ENCODE results near the gene CFAP20DC.
"Not testable (repeated sequence)": the region's sequence is repeated elsewhere in the genome, so short reads cannot be mapped to it uniquely, and the experiment has no call there.

CFAP20DC gene

DNA sequence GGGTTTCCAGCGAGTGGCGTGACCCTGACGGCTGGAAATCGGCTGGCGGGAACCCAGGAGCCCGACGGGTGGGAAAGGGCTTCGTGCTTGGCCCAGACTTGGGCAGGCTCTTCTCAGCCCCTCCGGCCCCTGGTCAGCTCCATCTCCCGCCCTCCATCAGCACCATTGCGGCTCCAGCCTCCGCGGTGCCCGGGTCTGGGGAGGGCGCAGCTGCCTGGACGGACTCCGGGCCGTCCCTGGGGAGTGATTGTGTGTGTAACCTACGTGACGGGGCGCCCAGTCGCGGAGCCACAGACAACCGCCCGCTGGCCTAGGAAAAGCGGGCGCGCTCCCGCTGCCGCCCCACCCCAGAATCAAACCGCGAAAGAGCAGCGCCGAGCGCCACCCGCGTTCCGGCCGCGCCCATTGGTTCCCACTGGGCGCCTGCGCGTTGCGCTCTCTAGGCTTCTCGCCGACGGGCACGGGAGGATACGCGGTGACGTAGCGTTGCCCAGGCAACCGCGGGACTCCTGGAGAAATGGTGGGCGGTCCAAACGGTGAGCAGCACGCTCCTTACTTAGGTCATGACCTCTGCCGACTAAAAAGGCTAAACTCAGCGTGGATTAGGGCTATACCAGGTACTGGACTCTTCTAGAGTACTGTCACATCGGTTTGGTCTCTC, at the start of gene CFAP20DC:
Gene CFAP20DC, minus strand, starts transcription at position 355 of the 661 bp plus-strand sequence. CDS start 394 bp downstream, outside the sequence.
- DNase-seq: peak; percentile 70

DNA sequence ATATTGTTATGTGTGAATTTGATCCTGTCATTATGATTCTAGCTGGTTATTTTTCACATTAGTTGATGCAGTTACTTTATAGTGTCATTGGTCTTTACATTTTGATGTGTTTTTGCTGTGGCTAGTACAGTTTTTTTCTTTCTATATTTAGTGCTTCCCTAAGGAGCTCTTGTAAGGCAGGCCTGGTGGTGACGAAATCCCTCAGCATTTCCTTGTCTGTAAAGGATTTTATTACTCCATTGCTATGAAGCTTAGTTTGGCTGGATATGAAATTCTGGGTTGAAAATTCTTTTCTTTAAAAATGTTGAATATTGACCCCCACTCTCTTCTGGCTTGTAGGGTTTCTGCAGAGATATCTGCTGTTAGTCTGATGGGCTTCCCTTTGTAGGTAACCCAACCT, 48.7 kb upstream of the CFAP20DC start:
- DNase-seq: not testable (repeated sequence)

DNA sequence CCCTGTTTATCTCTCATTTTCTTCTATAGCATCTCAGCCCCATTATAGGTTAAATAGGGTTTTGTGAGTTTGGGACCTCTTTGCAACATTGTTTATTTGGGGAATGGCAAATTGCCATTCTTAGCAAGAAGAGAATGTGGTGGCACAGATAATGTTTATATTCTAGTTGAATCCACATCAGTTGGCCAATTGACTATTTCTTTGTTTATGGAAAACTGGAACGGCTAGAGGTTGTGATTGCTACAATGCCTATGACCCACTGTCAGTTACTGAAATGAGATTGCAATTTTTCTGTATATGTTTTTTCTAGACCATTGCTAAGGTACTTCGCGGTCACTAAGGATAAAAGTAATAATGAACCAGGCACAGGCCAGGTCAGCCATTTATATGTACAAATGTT, 44.6 kb upstream of the CFAP20DC start:
- DNase-seq: no peak

DNA sequence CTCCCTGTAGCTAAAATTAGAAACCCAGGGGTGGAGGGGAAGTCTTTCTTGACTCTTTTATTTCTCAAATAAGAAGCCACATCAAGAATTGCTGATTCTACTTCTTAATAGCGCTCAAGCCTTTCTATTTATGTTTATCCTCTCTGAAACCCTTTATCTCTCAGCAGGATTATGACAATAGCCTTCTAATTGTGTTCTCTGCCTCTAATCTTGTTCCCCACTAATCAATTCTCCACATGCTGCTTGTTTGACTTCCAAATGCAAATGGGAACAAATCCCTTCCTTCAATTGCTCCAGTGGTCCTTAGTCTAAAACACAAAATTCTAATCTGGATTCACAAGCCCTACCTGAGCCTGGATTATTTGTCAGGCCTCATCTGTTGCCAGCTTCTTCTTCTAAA, 43.7 kb upstream of the CFAP20DC start:
- no peak for DNase-seq

DNA sequence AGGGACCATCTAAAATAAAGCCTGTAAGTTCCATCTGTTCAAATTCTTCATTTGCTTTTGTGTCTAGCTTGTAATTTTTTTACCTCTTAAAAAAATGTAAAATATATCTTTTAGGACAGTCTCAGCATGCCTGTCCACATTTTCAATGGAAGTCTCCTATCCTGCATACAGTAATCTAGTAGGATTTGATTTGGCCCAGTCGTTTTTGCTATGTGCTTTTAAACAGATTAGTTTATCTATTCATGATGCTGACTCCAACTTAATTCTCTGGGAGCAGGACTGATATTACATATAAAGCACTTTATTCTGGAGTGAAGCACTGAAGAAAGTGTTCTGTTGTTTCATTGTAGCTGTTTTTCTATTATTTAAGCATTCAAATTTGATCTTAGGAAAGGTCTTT, 38.9 kb upstream of the CFAP20DC start:
- no peak for DNase-seq

DNA sequence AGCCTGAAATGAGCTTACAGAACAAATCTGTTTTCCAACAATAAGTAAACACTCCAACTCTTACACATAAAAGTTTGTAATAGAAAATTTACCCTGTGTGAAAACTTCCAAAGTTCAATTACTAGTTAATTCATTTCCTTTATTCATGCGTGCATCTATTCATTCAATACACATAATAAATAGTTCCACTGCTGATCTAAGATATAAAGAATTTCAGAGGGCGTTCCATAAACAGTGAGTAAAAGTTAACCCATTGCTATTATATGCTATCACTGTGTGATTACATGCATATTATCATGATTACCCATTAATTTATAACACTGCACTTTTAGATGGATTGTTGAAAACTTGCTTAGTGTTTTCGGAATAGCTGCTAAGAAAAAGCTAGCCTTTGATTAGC, 36.2 kb upstream of the CFAP20DC start:
- no peak for DNase-seq

DNA sequence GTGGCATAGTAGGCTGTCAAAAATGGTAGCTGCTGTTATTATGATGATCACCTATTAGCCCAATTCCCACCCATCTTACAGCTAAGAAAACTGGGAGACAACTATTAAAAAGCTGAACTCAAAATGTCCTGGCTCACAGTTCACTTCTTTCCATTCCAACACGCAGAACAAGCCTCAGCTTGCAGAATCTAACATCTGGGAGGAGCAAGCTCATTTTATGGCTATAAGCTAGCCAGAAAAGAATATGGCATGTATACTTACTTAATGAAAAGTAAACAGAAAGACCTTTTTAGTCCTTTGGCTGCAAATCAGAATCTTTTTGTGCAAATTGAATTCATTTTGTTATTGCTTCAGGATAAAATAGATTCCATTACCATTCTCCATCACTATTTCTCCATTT, 34.8 kb upstream of the CFAP20DC start:
- DNase-seq: no peak

DNA sequence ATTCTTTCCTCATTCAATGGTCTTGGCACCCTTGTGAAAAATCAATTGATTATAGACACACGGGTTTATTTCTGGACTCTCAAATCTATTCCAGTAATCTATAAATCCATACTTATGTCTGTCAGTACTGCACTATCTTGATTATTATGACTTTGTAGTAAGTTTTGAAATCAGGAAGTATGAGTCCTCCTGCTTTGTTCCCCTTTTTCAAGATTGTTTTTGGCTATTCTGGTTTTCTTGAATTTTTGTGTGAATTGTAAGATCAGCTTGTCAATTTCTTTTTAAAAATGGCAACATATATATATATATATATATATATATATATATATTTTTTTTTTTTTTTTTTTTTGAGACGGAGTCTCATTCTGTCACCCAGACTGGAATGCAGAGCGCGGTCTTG, 32.3 kb upstream of the CFAP20DC start:
- no peak for DNase-seq

DNA sequence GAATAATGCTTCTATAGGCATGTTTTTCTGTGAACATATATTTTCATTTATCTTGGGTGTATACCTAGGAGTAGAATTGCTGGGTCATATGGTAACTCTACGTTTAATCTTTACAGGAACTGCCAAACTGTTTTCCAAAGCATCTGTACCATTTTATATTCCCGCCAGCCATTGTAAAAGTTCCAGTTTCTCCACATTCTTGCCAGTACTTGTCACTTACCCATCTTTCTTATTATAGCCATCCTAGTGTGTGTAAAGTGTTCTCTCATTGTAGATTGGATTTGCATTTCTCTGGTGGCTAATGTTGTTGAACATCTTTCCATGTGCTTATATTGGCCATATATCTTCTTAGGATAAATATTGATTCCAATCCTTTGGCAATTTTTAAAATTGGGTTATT, 31.2 kb upstream of the CFAP20DC start:
- no peak for DNase-seq

DNA sequence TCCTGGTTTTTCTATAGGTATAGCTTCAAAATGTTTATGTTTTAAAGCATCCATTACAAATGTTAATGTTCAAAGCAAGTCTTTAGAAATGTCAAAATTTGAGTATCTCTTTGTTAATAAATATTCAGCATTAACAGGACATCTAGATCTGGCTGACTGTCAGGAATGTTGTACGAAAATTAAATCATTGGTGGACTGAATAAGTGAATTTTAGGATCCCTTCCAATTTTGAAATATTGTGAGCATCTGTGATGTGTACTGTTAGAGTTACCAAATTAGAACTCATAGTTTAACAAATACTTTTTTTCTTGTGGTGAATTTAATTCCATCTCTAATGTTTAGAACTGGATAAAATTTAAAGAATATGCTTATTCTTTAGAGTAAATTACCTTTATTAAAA, 30.1 kb upstream of the CFAP20DC start:
- DNase-seq: no peak

DNA sequence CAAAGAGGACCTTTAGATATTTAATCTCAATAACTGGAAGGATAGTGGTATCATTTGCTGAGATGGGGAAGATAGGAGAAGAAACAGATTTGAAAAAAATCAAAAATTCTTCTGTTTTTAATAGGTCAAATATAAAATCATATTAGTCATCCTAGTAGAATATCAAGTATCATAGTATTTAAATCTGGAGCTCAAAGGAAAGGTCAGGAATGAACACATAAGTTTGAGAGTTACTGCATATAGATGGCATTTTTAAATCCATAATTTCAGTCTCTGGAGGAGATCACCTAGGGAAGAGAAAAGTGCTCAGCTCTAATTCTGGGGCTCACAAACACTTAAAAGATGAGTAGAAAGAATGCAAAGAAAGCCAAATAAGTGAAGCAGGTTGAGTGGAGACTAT, 24.9 kb upstream of the CFAP20DC start:
- DNase-seq: no peak

DNA sequence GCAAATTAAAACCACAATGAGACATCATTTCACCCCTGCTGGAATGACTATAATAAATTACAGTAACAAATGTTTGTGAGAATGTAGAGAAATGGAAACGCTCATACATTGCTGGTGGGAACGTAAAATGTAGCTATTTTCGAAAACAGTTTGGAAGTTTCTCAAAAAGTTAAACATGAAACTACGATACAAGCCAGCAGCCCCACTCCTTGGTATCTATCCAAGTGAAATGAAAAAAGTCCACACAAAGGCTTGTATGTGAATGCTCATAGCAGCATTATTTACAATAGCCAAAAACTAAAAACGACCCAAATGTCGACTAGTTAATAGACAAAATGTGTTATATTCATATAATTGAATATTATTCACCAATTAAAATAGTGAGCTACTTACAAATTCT, 22.9 kb upstream of the CFAP20DC start:
- no peak for DNase-seq

DNA sequence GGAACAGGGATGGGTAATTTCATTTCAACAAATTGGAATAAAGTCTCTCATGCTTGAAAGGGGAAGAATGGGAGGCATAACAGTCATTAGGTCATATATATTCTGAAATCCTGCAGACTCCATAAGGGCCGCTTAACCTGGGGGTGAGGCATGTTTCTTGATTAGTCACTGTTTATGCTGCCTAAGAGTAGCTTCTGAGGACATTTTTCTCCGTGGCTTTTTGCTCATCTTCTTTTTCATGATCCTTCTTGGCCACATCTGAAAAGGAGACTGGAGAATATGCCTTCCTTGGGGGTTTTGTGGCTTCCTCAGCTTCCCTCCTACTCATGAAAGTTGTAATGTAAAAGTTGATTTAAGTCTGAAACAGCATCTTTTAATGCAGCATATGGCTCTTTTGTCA, 20.0 kb upstream of the CFAP20DC start:
- DNase-seq: no peak

DNA sequence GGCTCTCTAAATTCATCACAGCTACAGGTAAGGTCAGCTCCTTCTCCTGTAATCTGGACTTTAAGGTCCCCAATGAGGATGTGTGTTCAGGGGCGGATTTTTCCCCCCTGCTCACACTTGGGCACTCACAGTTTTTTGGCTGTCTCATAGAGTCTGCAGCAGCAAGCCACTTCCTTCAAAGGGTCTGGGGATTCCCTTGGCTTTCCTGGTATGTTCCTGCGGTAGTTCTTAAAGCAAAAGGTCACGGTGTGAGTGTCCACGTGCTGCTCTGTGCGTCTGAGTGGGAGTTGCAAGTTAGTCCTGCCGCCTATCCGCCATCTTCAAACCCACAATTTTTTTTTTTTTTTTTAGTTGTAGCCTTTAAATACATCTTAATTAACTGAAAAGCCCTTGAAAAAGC, 15.4 kb upstream of the CFAP20DC start:
- no peak for DNase-seq

DNA sequence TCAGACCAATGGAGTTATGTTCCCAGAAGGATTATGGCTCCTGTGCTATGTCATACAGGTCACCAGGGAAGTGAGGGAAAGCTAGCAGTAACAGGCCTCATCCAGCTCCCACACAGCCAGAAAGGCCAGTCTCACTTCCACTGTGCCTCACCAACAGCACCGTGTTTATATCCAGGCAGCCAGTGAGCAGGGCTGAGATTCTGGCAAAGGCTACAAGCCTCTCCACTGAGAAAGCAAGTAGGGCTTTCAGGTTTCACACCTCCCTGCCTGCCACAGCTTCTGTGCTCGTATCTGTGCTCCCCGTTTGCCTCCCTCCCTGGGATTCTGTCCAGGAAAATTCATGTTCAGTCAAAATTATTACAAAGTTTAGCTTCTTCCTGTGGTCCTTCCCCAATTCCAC, 14.9 kb upstream of the CFAP20DC start:
- DNase-seq: no peak

DNA sequence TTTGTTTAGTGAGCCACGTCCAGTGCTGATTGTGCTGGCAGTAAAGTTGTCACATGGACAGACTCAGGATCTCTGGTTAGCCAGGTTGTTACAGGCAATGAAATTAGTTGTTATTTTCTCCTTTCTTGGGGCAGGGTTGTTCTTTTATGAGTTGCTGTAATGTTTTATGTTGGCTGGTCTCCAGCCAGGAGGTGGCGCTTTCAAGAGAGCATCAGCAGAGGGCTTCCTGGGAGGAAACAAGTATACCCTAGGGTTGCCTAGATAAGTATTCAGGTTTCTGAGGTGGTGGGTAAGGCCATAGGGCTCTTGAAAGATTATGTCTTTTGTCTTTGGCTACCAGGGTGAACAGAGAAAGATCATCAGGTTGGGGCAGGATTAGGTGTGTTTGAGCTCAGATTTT, 14.5 kb upstream of the CFAP20DC start:
- no peak for DNase-seq

DNA sequence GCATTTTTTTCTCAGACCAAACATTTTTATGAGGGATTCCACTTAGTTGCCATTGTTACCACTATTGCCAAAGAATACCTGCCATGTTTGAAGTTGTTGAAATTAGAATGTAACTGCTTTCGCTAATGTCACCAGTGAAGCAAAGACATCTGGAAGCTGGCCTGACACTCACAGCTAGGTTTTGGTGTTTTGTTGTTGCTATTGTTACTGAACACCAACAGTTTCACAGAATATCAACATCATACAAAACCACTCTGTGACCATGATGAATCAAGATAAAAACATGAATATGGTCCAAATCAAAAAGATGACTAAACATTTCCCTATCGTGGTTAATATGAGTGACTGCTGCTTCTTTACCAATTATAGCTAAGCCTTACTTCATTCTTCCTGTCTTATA, 6.9 kb upstream of the CFAP20DC start:
- no peak for DNase-seq

DNA sequence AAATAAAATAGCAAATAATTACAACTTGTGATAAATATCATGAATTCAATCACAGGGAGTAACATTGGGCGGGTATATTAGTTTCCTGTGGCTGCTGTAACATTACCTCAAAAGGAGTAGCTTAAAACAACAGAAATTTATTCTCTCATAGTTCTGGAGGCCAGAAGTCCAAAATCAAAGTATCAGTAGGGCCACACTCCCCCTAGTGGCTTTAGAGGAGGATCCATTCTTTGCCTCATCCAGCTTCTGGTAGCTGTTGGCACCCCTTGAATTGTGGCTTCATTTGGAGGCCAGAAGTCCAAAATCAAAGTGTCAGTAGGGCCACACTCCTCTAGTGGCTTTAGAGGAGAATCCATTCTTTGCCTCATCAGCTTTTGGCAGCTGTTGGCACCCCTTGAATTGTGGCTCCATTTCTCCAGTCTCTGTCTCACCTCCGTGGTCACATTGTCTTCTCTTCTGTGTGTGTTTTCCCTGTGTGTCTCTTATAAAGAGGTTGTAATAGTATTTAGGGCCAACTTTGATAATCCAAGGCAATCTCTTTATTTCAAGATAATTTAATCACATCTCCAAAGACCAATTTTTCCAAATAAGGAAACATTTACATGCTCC, 3.1 kb upstream of the CFAP20DC start:
- no peak for DNase-seq

DNA sequence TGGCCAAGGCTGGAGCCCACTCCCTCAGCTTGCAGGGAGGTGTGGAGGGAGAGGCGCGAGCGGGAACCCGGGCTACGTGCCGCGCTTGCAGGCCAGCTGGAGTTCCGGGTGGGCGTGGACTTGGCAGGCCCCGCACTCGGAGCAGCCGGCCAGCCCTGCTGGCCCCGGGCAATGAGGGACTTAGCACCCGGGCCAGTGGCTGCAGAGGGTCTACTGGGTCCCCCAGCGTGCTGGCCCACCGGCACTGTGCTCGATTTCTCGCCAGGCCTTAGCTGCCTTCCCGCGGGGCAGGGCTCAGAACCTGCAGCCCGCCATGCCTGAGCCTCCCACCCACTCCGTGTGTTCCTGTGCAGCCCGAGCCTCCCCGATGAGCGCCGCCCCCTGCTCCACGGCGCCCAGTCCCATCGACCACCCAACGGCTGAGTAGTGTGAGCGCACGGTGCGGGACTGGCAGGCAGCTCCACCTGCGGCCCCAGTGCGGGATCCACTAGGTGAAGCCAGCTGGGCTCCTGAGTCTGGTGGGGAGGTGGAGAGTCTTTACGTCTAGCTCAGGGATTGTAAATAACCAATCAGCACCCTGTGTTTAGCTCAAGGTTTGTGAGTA, 1.1 kb upstream of the CFAP20DC start:
- DNase-seq: not testable (repeated sequence)

DNA sequence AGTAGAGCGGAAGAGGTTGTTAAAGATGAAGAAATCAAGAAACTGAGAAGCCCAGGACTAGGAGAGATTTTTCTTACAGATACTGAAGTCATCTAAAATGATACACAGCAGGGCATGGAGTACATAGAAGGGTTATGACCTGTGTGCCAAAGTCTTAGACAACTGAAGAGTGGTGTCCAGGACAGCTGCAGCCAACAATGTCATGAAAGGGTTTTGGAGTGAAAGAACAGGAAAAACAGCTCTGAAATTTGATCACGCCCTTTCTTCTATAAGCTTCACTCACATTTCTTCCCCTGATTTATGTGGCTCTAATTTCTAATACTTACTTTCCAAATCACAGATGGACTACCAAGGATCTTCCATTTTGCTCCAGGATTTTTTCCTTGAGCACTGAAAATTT, 3.0 kb downstream of the CFAP20DC start:
- DNase-seq: no peak

DNA sequence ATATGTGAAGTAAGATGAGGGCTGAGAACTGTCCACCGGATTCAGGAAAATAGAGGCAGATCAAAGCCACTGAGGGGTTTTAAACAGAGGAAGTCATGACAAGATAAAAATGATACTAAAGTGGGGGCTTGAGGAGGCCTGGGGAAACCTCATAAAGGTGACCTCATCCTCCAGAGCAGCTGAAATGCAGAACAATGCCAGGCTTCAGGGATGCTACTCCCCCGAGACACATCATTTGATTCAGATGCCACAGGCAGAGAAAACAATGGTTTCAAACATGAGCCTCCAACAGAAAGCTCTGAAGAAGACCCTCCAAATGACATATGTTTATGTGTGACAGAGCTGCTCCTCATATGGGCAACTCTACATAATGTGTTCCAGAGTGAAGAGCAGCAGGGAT, 6.4 kb downstream of the CFAP20DC start:
- no peak for DNase-seq

DNA sequence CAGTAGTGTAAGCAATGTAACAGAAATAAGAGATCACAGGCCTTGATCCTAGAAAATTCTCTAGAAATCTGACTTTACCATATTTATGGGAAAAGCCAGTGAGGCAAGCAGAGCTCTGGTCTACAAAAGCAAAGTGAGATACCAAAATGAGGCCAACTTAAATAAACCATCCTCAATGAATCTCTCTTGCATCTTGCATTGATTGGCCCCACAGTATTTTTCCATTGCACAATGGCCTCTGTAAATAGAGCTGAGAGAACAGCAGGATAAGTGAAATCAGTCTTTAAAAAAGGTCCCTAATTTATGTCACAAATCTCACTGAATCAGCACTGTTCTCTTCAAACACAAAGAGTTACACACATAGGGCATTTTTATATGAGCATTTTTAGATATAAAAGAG, 8.9 kb downstream of the CFAP20DC start:
- no peak for DNase-seq

DNA sequence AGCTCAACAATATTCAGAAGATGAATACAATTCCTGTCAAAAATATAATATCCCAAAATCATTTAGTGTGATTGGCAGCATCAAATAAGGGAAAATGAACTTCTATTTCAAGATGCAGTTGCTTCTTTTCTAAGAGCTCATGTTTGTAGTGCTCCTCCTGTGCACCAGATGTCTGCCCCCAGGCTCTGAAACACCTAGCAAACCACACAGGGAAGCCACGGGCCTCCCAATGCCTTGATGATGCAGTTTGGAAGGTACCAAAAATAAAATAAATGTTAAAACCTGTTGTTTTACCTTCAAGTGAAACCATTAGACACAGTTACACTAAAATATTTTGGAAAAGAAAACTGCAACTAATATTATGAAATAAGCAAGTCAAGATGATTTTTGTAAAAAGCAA, 22.2 kb downstream of the CFAP20DC start:
- DNase-seq: no peak

DNA sequence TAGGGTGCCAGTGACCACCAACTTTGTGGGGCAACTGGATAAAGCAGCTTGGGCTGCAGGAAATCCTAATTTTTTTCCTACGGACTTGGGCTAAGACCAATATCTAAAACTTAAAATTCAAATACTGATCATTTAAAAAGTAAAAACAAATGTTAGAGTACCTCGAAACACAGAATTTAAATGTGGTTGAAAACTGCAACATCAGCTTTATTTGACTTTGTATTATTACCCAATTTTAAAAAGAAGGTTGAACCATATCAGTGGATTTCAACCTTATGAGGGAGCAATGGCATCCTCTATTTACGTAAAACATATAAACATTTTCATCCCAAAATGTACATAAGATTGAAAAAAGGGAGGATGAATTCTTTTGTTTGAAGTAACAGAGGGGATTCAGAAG, 26.2 kb downstream of the CFAP20DC start:
- DNase-seq: no peak

DNA sequence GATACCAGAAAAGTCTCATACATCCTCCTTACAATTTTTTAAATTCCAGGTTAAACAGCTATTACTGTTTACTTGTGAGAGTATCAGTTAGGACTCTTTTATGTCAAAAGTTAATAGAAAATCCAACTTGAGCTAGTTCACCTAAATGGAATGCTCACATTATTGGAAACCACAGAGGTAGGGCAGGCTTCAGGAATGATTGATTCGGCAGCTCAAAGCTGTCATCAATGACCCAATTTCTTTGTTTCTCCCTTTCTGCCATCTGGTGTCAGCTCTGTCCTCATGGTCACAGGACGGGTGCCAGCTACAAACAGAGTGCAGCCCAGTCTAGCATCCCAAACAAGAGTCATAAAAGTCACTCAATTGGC, 32.2 kb downstream of the CFAP20DC start:
- DNase-seq: no peak

Measured in amniotic stem cell (primary cell).